Esophagus squamous epithelium (tissue), 5 donors: Measurements from ENCODE around the gene UBASH3A. TPM values are rescaled to one million over a fixed set of nuclear protein-coding genes. Genes with fewer than 3 reads are reported as not detected.

ENCODE experiments used
- DNase-seq: peaks from one replicate; lab custom pipeline; 2025; lab: John Stamatoyannopoulos, UW
- H3K27ac ChIP-seq, 4 donors: fragments of 200-600 bp; sonication (generic); one replicate each; pipeline ENCODE4 v1.5.1; 2016 to 2019; ENCODE audit warnings: mild to moderate bottlenecking in 1 of 4
- H3K27me3 ChIP-seq, 4 donors: fragments of 200-600 bp; sonication (generic); 1 replicate in 3 of 4; 2 replicates in 1 of 4; pipeline versions ENCODE4 v1.5.1 to v1.6.0; 2017 to 2021; ENCODE audit warnings: antibody characterized with exemption in 1 of 4
- H3K36me3 ChIP-seq, 3 donors: fragments of 200-600 bp; sonication (generic); one replicate each; pipeline ENCODE4 v1.5.1; 2016 to 2019
- H3K4me1 ChIP-seq, 3 donors: fragments of 200-600 bp; sonication (generic); one replicate each; pipeline ENCODE4 v1.5.1; 2017 to 2019
- H3K4me3 ChIP-seq, 4 donors: fragments of 200-600 bp; sonication (generic); 1 replicate in 3 of 4; 2 replicates in 1 of 4; pipeline ENCODE4 v1.5.1; 2016 to 2019; ENCODE audit warnings: mild to moderate bottlenecking in 2 of 4, moderate library complexity in 1 of 4
- H3K9me3 ChIP-seq, 3 donors: fragments of 200-600 bp; sonication (generic); one replicate each; pipeline ENCODE4 v1.5.1; 2016 to 2019
- CTCF ChIP-seq, 6 experiments: fragments of 450-650 bp in 4 of 6; fragments of 200-600 bp in 2 of 6; sonication (generic) in 2 of 6; IDR thresholded peaks; one replicate each; pipeline ENCODE4 v1.5.1; 2016 to 2019; ENCODE audit warnings: antibody characterized with exemption in 6 of 6, mild to moderate bottlenecking in 4 of 6, moderate library complexity in 4 of 6
- POLR2A ChIP-seq, 4 donors: fragments of 450-650 bp; IDR thresholded peaks; one replicate each; pipeline ENCODE4 v1.6.1; 2017; ENCODE audit warnings: antibody characterized with exemption in 4 of 4, mild to moderate bottlenecking in 4 of 4, moderate library complexity in 3 of 4
- WGBS, 2 donors: methylation state at CpG; one replicate each; pipeline ENCODE4 v1.1.5; 2018; 5-methylcytosine and 5-hydroxymethylcytosine counted together
- intact Hi-C: fragments of 100-400 bp; cut with DNase I; formaldehyde crosslinking; loops from one replicate; pipeline ENCODE4 v1.15.0; 2022
- total RNA-seq, 4 donors: library from RNA; depleted of rRNA; stranded (reverse); fragments of >200 nt; gene quantifications; one replicate each; pipeline ENCODE4 v1.1.0, GENCODE V29; 2016
- donor health status: DM: yes; HTN: yes; CAD: no.

Gene UBASH3A
- total RNA-seq, 4 donors from 2014 or later, result 0.57 to 1.9 (median 0.73) TPM

- Histone ChIP-seq H3K4me1 (no peaks in the 10 kb centered on the region), H3K9me3 (no peaks in the 10 kb centered on the region), H3K36me3 (no peaks in the 10 kb centered on the region), H3K4me3 (no peak overlapping the region), H3K27me3 (peaks cover 0 to 42% (median 0%) of the 10 kb centered on the region in 4 donors), H3K27ac (no peak overlapping the region)
- WGBS, 2 donors, result 64 to 68% methylated on average over 16 to 17 of the region's 17 CpGs
- DNase-seq, result no peak
- TF ChIP-seq CTCF (IDR thresholded peaks at IDR 0.05) (no peak), POLR2A (IDR thresholded peaks at IDR 0.05) (no peak)
- intact Hi-C loops, result loop anchor here (10.0 kb wide), 1 partner anchor 285 kb away; no protein-coding TSS in a partner anchor
These were observed 35.8 kb downstream of the UBASH3A start for GRCh38 chr21:42439284-42440186.

- TF ChIP-seq POLR2A (IDR thresholded peaks at IDR 0.05) (no peak), CTCF (IDR thresholded peaks at IDR 0.05) (no peak)
- Histone ChIP-seq H3K4me1 (no peaks in the 10 kb centered on the region), H3K36me3 (no peaks in the 10 kb centered on the region), H3K9me3 (no peaks in the 10 kb centered on the region), H3K4me3 (no peak overlapping the region), H3K27ac (no peak overlapping the region), H3K27me3 (peaks cover 0 to 39% (median 0%) of the 10 kb centered on the region in 4 donors)
- 76 to 81% methylated on average over 9 to 12 of the region's 12 CpGs for WGBS, 2 donors
- no peak for DNase-seq
- intact Hi-C loops, result loop anchor here (10.0 kb wide), 1 partner anchor 285 kb away; no protein-coding TSS in a partner anchor
These were observed 36.6 kb downstream of the UBASH3A start for GRCh38 chr21:42440187-42440792.

- intact Hi-C loops, result loop anchor here (10.0 kb wide), 1 partner anchor 287 kb away; no protein-coding TSS in a partner anchor
- no peak overlapping the region for H3K27ac ChIP-seq
- WGBS, 2 donors, result 63 to 96% methylated on average over 2 to 4 of the region's 6 CpGs
- no peaks in the 10 kb centered on the region for H3K4me1 ChIP-seq
- H3K9me3 ChIP-seq, result no peaks in the 10 kb centered on the region
- no peak overlapping the region for H3K4me3 ChIP-seq
- no peak for DNase-seq
- no peaks in the 10 kb centered on the region for H3K36me3 ChIP-seq
- no peak for TF ChIP-seq POLR2A (IDR thresholded peaks at IDR 0.05)
- no peak for TF ChIP-seq CTCF (IDR thresholded peaks at IDR 0.05)
- H3K27me3 ChIP-seq, result peaks cover 0 to 40% (median 0%) of the 10 kb centered on the region in 4 donors
These were observed 38.3 kb downstream of the UBASH3A start for GRCh38 chr21:42441963-42442362.

- no peak for DNase-seq
- no peak for TF ChIP-seq POLR2A (IDR thresholded peaks at IDR 0.05)
- no peak for TF ChIP-seq CTCF (IDR thresholded peaks at IDR 0.05)
- H3K27ac ChIP-seq, result no peak overlapping the region
- 67 to 83% methylated on average over 7 to 13 of the region's 15 CpGs for WGBS, 2 donors
- H3K4me3 ChIP-seq, result no peak overlapping the region
- no peaks in the 10 kb centered on the region for H3K36me3 ChIP-seq
- no peaks in the 10 kb centered on the region for H3K9me3 ChIP-seq
- H3K4me1 ChIP-seq, result no peaks in the 10 kb centered on the region
- H3K27me3 ChIP-seq, result peaks cover 0 to 26% (median 0%) of the 10 kb centered on the region in 4 donors
- intact Hi-C loops, result loop anchor here (10.0 kb wide), 1 partner anchor 288 kb away; no protein-coding TSS in a partner anchor
These were observed 39.6 kb downstream of the UBASH3A start for GRCh38 chr21:42443181-42443785.
